ENCODE data around the gene PRPF4.

PRPF4 gene

DNA sequence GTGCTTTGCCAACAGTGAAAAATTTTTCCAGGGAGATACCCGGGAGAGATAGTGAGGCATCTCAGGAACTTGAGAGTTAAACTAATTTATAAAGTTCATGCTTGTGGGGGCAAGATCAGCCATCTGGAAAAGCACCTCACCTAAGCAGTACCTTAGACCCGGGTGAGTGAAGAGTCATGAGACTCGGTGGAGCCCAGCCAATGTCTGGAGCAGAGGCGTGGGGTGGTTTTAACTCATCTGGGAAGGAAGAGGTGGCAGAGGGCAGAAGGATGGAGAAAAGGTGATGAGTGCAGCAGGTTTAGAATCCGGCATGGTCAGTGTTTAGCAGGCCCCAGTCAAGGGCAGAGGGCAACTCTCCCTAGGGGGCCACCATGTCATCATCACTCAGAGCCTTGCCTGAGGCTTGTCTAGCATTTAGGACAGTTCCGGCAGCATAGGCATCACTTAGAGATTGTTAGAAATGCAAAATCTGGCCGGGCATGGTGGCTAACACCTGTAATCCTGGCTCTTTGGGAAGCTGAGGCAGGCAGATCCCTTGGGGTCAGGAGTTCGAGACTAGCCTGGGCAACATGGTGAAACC lies 32.0 kb downstream of the PRPF4 start:
- TF ChIP-seq TAF1 (IDR thresholded peaks at IDR 0.05; ENCODE audit: borderline replicate concordance, insufficient read depth, low read length) (no peak), SIN3A (IDR thresholded peaks at IDR 0.05; ENCODE audit: borderline replicate concordance, insufficient read depth, low read length) (no peak), FOXP2 (optimal IDR thresholded peaks at IDR 0.05; ENCODE audit: borderline replicate concordance, extremely low read depth, extremely low read length, insufficient read depth) (no peak), POLR2AphosphoS5 (IDR thresholded peaks at IDR 0.05; ENCODE audit: low read depth, low read length) (no peak)
- TF ChIP-seq, protein P1, sequence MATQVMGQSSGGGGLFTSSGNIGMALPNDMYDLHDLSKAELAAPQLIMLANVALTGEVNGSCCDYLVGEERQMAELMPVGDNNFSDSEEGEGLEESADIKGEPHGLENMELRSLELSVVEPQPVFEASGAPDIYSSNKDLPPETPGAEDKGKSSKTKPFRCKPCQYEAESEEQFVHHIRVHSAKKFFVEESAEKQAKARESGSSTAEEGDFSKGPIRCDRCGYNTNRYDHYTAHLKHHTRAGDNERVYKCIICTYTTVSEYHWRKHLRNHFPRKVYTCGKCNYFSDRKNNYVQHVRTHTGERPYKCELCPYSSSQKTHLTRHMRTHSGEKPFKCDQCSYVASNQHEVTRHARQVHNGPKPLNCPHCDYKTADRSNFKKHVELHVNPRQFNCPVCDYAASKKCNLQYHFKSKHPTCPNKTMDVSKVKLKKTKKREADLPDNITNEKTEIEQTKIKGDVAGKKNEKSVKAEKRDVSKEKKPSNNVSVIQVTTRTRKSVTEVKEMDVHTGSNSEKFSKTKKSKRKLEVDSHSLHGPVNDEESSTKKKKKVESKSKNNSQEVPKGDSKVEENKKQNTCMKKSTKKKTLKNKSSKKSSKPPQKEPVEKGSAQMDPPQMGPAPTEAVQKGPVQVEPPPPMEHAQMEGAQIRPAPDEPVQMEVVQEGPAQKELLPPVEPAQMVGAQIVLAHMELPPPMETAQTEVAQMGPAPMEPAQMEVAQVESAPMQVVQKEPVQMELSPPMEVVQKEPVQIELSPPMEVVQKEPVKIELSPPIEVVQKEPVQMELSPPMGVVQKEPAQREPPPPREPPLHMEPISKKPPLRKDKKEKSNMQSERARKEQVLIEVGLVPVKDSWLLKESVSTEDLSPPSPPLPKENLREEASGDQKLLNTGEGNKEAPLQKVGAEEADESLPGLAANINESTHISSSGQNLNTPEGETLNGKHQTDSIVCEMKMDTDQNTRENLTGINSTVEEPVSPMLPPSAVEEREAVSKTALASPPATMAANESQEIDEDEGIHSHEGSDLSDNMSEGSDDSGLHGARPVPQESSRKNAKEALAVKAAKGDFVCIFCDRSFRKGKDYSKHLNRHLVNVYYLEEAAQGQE (IDR thresholded peaks at IDR 0.05; ENCODE audit: insufficient read depth in 1 of 2, low read depth in 2 of 2, low read length in 2 of 2) = no peak

- TF ChIP-seq TAF1 (IDR thresholded peaks at IDR 0.05; ENCODE audit: borderline replicate concordance, insufficient read depth, low read length) = no peak
- TF ChIP-seq, protein P1 (IDR thresholded peaks at IDR 0.05; ENCODE audit: insufficient read depth in 1 of 2, low read depth in 2 of 2, low read length in 2 of 2) = no peak
- TF ChIP-seq POLR2AphosphoS5 (IDR thresholded peaks at IDR 0.05; ENCODE audit: low read depth, low read length) = no peak
- no peak for TF ChIP-seq FOXP2 (optimal IDR thresholded peaks at IDR 0.05; ENCODE audit: borderline replicate concordance, extremely low read depth, extremely low read length, insufficient read depth)
- no peak for TF ChIP-seq SIN3A (IDR thresholded peaks at IDR 0.05; ENCODE audit: borderline replicate concordance, insufficient read depth, low read length)
These were observed 33.9 kb downstream of the PRPF4 start for GRCh38 chr9:113309204-113309813.

DNA sequence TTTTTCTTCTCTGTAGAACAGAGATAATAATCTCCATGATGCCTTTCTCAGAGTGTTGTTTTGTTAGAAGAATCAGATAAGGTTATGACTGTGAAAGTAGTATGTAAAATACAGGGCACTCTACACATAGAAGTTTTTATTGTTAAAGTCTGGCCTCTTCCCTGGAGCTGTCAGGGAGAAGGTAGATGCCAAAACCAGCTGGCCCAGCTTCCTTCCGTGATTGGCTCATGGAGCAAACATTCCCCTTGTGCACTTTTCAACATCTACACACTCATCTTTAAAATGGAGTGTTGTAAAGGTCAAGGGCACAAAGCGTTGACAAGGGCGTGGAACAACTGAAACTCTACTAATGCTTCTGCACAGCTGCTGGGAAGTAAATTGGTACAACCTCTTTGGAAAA lies 35.1 kb downstream of the PRPF4 start:
- TF ChIP-seq SIN3A (IDR thresholded peaks at IDR 0.05; ENCODE audit: borderline replicate concordance, insufficient read depth, low read length) (no peak), TAF1 (IDR thresholded peaks at IDR 0.05; ENCODE audit: borderline replicate concordance, insufficient read depth, low read length) (no peak), POLR2AphosphoS5 (IDR thresholded peaks at IDR 0.05; ENCODE audit: low read depth, low read length) (no peak), FOXP2 (optimal IDR thresholded peaks at IDR 0.05; ENCODE audit: borderline replicate concordance, extremely low read depth, extremely low read length, insufficient read depth) (no peak)
- TF ChIP-seq, protein P1 (IDR thresholded peaks at IDR 0.05; ENCODE audit: insufficient read depth in 1 of 2, low read depth in 2 of 2, low read length in 2 of 2) = no peak

DNA sequence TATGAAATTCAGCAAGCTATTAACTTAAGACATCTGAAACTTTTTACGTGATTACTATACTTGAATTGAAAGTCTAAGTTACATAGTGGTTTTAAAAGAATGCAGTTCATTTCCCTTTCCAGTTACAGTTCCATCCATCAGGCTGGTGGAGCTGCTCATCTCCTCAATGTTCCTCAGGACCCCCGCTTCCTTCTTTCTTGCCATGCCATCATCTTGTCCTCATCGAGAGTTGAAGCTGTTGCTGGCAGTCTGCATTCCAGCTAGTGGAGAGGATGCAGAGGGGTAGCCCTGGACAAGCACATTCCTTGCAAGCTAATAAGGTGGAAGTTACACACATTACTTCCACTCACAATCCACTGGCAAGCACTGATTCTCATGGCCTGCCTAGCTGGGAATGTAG lies 36.5 kb downstream of the PRPF4 start:
- TF ChIP-seq TAF1 (IDR thresholded peaks at IDR 0.05; ENCODE audit: borderline replicate concordance, insufficient read depth, low read length) = no peak
- TF ChIP-seq FOXP2 (optimal IDR thresholded peaks at IDR 0.05; ENCODE audit: borderline replicate concordance, extremely low read depth, extremely low read length, insufficient read depth) = no peak
- TF ChIP-seq SIN3A (IDR thresholded peaks at IDR 0.05; ENCODE audit: borderline replicate concordance, insufficient read depth, low read length) = no peak
- TF ChIP-seq, protein P1 (IDR thresholded peaks at IDR 0.05; ENCODE audit: insufficient read depth in 1 of 2, low read depth in 2 of 2, low read length in 2 of 2) = no peak
- no peak for TF ChIP-seq POLR2AphosphoS5 (IDR thresholded peaks at IDR 0.05; ENCODE audit: low read depth, low read length)
